ENCODE measurements around the gene TUBA4A.

DNA sequence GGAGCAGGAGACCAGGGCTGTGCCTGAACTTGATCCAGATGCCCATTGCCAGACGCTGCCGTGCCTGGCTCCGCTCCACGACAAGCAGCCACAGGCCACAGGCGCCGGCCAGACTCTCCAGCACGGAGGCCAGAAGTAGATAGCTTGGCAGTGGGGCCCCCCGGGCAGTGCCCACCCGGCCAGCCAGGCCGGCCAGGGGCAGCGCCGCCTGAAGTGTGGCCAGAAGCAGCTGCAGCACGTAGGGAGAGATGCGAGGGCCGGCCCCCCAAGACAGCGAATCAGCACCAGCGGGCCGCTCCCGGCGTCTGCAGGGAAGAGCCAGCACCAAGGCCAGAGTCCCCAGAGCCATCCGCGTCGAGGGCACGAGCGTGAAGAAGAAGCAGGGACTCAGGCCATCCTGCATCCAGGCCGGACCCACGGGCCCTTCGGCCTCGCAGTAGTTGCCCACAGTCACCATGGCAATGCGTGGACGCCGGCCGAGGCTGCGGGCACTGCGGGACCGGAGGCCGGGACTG, 35.4 kb downstream of the TUBA4A start:
- TF ChIP-seq, protein P1, sequence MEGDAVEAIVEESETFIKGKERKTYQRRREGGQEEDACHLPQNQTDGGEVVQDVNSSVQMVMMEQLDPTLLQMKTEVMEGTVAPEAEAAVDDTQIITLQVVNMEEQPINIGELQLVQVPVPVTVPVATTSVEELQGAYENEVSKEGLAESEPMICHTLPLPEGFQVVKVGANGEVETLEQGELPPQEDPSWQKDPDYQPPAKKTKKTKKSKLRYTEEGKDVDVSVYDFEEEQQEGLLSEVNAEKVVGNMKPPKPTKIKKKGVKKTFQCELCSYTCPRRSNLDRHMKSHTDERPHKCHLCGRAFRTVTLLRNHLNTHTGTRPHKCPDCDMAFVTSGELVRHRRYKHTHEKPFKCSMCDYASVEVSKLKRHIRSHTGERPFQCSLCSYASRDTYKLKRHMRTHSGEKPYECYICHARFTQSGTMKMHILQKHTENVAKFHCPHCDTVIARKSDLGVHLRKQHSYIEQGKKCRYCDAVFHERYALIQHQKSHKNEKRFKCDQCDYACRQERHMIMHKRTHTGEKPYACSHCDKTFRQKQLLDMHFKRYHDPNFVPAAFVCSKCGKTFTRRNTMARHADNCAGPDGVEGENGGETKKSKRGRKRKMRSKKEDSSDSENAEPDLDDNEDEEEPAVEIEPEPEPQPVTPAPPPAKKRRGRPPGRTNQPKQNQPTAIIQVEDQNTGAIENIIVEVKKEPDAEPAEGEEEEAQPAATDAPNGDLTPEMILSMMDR (conservative IDR thresholded peaks at IDR 0.05; ENCODE audit: low read length), result no peak
- TF ChIP-seq EZH2phosphoT487 (IDR thresholded peaks at IDR 0.05; ENCODE audit: borderline replicate concordance, low read depth, low read length), result no peak

All from OCI-LY7 (cell line).